ENCODE results near the gene UQCRH. TPM values are rescaled to one million over a fixed set of nuclear protein-coding genes. Genes with fewer than 3 reads are reported as not detected.

Gene UQCRH
- total and polyA plus RNA-seq, 2 of the 13 experiments (the other 11 are each of a cell fraction or from before 2014, with no cell fraction given): 548 to 556 TPM

- H3K36me3 ChIP-seq (replicated peaks in 1 of 2; ENCODE audit: control insufficient read depth in 1 of 2, insufficient read depth in 2 of 2, low read length in 2 of 2): peaks cover 4 to 19% of the 10 kb centered on the region in 2 experiments; a peak in 3 of 5 replicates
- in situ Hi-C loops (cut with HindIII; ENCODE audit: extremely low pct_ligation_motif_present, low pct_unique_long_range_greater_than_20kb) (no loop called here), intact Hi-C loops (cut with micrococcal nuclease; ENCODE audit: unreplicated experiment) (no loop called here)
- H3K27me3 ChIP-seq (ENCODE audit: control insufficient read depth in 1 of 2, insufficient read depth in 2 of 2, low read length in 2 of 2): no peaks in the 10 kb centered on the region; a peak in 1 of 5 replicates
- H3K79me2 ChIP-seq (ENCODE audit: insufficient read depth, low read length): peaks cover 17% of the 10 kb centered on the region
- peak overlapping the region; percentile 98 for H3K4me2 ChIP-seq (ENCODE audit: low read depth, low read length)
- peak overlapping the region in 1 of 3 experiments; percentile 88; a peak in 1 of 6 replicates for H3K4me3 ChIP-seq (replicated peaks in 1 of 3; ENCODE audit: insufficient read depth in 1 of 3, low read depth in 2 of 3, low read length in 3 of 3)
- no peak overlapping the region for H3K9ac ChIP-seq (ENCODE audit: insufficient read depth, low read depth, low read length)
- ChIA-PET CTCF (ENCODE audit: low intra/inter-chr PET ratio, low total read pairs) (no interaction called here), POLR2A (interaction anchor here (1.0 to 1.5 kb wide), 2 partner anchors 39 to 95 kb away, joined by 3 to 7 read pairs; partner anchors contain the start of genes LRRC41, RAD54L and UQCRH)
- BruUV-seq (replicated peaks): no TSS peak
- FAIRE-seq (no peak), DNase-seq (ENCODE audit: low spot score) (no peak), ATAC-seq (no peak)
- H3K9me3 ChIP-seq (ENCODE audit: low read length): no peaks in the 10 kb centered on the region
- H2AFZ ChIP-seq (ENCODE audit: low read length): no peak overlapping the region
- TF ChIP-seq MAZ (IDR thresholded peaks at IDR 0.05; ENCODE audit: borderline replicate concordance, low read depth, low read length) (no peak), MAZ (CRISPR knock-in tag; IDR thresholded peaks at IDR 0.05; ENCODE audit: low read depth) (no peak), ATF7 (IDR thresholded peaks at IDR 0.05) (no peak), ATF7 (CRISPR knock-in tag; IDR thresholded peaks at IDR 0.05) (no peak), ETS1 (CRISPR knock-in tag; IDR thresholded peaks at IDR 0.05) (no peak), ZNF264 (CRISPR knock-in tag; IDR thresholded peaks at IDR 0.05) (no peak), ATM (IDR thresholded peaks at IDR 0.05; ENCODE audit: borderline replicate concordance) (no peak), ZNF850 (CRISPR knock-in tag; conservative IDR thresholded peaks at IDR 0.05) (no peak), ETV5 (CRISPR knock-in tag; IDR thresholded peaks at IDR 0.05; ENCODE audit: borderline replicate concordance) (no peak), POGZ (CRISPR knock-in tag; IDR thresholded peaks at IDR 0.05) (no peak), CHD4 (IDR thresholded peaks at IDR 0.05; ENCODE audit: borderline replicate concordance, low read length) (no peak)
- 95% methylated on average over 6 of the region's 6 CpGs for WGBS (ENCODE audit: low lambda C conversion rate)
- peaks cover 55% of the 10 kb centered on the region for H3K4me1 ChIP-seq (ENCODE audit: insufficient read depth, low read length)
- H4K20me1 ChIP-seq (ENCODE audit: insufficient read depth, low read length): no peaks in the 10 kb centered on the region
- H3K27ac ChIP-seq (ENCODE audit: extremely low read length, insufficient read depth, low read length): no peak overlapping the region
Measured at GRCh38 chr1:46342084-46342656, 38.7 kb downstream of the UQCRH start.

Data from HepG2 (cell line).